Myocyte (in vitro differentiated cells): ENCODE measurements around the gene ACSS3. TPM values are rescaled to one million over a fixed set of nuclear protein-coding genes. Genes with fewer than 3 reads are reported as not detected.
A peak's percentile ranks its signal among the peaks of the same experiment; 100 is the strongest.
"Not testable (repeated sequence)": the region's sequence is repeated elsewhere in the genome, so short reads cannot be mapped to it uniquely, and the experiment has no call there.

Experiments used
- DNase-seq: peaks from one replicate; pipeline ENCODE4 v3.0.0-alpha.2; 2012; ENCODE audit warnings: low read depth
- total RNA-seq: library from RNA; depleted of rRNA; stranded (reverse); fragments of >200 nt; gene quantifications from 2 replicates; pipeline ENCODE4 v1.2.3, GENCODE V29; 2014

Gene ACSS3
- total RNA-seq, 1 donor from 2014 or later = 2.9 TPM

DNA sequence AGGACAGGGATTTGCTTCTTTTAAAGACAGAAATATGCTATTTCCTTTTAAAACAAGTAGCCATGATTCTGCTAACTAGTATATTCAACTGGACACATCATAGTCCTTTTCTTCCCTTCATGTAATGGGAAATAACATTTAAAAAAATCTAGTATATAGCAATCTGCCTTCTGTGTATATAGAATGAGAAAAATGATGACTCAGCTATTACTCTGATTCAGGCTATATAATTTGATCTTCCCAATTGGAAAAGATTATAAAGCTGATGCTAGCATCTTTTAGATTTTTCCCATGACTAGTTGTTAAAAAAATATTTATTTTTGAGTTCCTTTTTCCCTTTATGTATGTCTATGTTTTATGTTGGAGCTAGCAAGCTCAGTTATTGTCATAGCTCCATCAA is 86.9 kb downstream of the ACSS3 start:
- DNase-seq = no peak

DNA sequence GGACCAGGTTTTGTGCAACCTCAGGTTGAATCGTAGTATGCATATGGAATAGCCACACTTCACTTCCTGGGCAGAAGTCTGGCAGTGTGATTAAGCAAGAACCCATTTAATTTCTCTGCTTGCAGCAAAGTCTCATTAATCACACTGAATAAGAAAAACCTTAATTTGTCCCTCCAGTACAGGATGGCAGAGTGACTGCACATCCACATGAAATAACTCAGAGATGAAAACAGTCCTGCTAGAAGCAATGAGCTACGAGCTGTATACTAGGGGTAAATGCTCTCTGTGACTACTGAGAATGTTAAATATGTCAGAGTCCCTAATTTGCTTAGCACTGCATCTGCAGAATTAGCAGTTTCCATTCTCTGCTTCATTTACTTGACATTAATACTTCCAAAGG is 88.9 kb downstream of the ACSS3 start:
- DNase-seq = no peak

DNA sequence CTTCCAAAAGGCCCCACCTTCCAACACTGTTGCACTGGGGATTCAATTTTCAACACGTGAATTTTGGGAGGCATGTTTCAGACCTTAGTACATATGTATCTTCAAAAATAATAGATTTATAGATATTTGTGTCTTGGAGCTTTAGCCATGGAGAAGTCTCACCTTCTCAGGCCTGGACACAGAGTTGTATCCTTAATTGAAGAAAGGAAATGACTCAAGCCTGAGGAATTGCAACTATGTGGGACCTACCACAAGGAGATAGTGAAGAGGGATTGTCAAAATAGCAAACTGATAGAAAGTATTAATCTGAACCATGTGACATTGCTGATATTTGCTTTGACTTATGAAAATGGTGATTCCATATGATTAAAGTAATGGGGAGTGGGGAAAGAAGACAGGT is 89.8 kb downstream of the ACSS3 start:
- DNase-seq = peak; percentile 19

DNA sequence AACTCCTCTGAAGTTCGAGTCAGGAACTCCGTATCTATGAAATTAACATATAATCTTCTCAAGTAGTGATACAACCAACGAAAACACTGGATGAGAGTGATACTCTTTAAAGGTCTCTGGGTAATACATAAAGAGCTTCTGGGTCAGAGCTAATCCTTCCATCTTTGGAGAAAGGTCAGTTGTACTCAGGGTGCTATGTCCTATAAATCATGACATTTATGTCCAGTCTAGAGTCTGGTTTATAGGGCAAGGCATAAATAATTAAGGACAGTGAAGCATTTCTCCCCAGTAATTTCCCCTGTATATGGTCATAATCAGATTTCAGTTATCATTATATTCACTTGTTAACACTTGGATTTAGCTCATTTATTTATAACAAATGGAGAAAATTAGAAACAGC is 90.6 kb downstream of the ACSS3 start:
- no peak for DNase-seq

DNA sequence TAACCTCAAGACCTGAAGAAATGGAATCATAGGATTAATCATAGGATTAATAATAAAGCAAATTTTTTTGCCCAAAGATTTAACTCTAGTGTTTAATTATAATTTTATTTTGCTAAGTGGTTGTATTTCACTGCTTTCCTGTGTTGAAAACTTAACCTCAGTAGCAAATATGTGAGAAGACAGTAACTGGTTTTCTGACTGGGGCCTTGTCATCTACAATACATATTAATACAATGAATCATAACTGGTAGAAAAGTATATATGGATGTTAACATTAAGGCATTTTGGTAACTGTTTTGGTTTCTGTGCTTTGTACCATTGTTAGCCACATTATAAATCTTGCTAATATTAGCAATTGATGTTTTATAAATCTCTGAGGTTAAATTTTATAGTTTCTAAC is 92.2 kb downstream of the ACSS3 start:
- no peak for DNase-seq

DNA sequence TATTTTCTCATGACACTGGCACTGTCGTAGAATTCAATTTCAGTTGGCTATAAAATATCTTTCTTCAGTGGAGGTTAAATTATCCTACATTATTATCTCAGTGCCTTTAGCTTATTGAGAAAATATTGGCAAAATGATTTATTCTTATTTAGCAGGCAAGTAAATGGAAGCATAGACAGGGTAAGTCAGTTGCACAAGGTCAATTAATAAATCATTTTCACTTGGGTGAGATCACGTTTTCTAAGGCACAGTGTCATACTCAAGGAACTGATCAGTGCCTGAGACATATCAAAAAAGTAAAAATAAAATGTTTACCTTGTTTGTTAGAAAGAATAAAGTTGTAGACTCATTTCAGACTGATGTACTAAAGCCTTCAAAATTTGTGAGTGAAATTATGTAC is 95.0 kb downstream of the ACSS3 start:
- DNase-seq = no peak

DNA sequence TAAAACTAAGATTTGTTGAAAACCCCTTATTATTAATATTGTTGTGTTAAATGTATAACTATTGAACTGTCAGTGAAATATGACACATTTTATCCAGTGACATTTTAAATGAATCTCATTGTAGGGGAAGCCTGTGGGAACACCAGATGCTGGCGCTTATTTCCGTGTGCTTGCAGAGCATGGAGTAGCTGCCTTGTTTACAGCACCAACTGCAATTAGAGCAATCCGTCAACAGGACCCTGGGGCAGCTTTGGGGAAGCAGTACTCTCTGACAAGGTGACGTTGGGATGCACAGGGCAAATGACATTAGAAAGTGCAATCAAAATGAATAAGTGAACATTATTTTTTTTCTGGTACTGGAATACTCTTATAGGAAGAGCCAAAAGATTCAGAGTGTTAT is 96.8 kb downstream of the ACSS3 start:
- DNase-seq = no peak

DNA sequence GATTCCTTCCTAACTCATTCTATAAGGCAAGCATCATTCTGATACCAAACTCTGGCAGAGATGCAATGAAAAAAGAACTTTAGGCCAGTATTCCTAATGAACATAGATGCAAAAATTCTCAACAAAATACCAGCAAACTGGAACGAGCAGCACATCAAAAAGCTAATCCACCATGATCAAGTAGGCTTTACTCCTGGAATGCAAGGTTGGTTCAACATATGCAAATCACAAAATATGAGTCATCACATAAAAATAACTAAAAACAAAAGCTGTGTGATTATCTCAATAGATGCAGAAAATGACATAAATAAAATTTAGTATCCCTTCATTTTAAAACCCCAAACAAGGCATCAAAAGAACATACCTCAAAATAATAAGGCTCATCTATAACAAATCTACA is 98.9 kb downstream of the ACSS3 start:
- DNase-seq = peak; percentile 5

DNA sequence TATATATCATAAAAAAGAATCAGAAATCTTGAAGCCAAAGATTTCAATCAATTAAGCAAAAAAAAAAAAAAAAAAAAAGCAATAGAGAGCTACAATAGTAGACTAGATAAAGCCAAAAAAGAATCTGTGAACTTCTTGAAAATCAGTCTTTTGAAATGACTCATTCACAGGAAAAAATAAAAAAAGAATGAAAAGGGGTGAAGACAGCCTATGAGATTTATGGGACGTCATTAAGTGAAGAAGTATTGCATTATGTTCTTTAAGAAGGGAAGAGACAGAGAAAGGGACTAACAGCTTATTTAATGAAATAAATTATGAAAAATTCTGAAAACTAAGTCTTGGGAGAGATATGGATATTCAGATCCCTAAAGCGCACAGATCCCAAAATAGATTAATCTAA is 103.8 kb downstream of the ACSS3 start:
- DNase-seq = no peak

DNA sequence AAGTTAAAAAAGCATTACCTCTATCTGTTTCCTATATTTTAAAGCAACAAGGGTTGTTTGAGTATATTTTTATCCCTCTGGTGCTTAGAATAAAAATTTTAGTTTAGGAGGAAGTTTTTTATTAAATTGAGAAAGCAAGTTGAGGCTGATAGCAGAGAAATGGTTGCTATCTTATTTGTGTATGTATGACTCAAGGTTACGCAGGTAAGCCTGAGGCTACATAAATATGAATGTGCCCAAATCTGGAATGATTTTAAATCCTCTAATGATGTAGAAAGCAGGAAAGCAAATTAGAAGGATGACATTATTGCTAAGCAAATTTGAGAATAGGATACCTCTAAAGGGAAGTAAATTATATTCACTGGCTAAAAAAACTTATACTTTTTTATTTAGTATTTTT is 109.8 kb downstream of the ACSS3 start:
- DNase-seq = no peak

DNA sequence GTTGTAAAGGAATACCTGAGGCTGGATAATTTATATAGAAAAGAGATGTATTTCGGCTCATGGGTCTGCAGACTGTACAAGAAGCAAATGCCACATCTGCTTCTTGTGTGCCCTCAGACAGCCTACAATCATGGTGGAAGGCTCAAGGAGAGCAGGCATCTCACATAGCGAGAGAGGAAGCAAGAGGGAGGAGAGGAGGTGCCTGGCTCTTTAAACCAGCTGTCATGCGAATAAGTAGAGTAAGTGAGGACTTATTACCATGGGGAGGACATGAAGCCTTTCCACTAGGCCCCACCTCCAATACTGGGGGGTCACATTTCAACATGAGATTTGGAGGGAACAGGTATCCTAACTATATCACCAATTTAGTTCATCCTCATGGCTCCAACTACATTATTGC is 118.7 kb downstream of the ACSS3 start:
- no peak for DNase-seq

DNA sequence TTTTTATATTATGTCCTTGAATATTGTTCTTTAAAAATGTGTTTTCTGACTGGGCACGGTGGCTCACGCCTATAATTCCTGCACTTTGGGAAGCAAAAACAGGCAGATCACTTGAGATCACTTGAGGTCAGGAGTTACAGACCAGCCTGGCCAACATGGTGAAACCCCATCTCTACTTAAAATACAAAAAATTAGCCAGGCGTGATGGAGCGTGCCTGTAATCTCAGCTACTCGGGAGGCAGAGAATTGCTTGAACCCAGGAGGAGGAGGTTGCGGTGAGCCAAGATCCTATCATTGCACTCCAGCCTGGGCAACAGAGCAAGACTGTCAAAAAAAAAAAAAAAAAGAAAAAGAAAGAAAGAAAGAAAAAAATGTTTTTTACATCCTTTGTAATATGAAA is 122.7 kb downstream of the ACSS3 start:
- DNase-seq = not testable (repeated sequence)

DNA sequence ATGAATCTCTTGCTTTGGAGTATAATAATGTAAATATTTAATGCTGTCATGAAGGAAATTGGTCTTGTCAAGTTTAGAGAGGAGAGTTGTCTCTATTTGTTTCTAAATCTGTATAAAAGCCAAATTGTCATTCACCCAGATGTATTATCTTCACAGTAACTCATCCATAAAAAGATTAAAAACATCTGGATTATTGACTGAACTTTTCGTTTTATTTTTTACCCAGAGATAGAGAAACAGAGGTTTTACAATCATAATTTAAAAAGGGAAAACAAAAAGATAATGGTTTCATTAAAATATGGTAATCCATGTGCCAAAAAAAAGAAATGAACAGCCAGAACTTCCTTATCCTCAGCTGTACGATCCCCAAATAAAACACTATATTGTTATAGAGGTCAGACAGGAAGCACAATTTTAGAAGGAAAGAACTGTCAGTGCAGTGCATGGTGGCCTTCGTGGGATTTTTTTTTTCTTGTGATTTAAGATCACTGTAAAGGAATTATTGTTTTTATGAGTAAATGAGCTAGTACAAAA is 125.9 kb downstream of the ACSS3 start:
- DNase-seq = no peak

DNA sequence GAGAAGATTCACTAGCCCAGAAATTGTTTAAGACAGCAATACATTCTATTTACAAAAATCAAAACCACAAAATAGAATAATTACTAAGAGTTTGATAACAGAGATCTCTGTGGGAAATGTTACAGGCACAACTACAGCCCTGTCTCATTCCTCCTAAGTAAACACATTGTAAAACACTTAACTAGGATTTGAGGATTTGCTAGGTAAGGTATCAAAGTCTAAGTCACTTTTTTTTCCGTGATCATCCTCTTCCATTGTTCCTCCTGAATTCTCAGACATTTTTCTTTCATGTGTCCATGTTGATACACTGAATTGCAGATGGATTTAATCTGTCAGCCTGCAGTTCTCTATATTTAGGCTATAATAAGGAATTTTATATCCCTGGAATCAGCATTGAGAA is 127.5 kb downstream of the ACSS3 start:
- DNase-seq = no peak

DNA sequence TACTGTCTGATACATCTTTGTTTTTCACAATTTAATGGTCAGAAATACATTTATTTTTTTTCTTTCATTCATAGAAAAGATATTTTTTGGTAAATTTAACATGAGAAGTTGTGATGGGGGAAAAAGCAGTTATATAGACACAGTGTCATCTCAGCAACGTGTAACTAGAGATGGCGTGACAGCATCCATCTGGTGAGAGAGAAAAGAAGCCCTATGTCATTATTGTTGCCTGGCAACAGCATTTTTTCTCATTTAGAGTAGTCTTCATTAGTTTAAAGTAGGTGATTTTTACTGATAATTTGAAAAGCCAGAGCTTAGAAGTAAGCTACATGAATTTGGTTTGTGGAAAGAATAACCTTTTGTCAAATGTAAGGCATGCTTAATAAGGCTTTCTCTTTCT is 128.6 kb downstream of the ACSS3 start:
- DNase-seq = no peak

DNA sequence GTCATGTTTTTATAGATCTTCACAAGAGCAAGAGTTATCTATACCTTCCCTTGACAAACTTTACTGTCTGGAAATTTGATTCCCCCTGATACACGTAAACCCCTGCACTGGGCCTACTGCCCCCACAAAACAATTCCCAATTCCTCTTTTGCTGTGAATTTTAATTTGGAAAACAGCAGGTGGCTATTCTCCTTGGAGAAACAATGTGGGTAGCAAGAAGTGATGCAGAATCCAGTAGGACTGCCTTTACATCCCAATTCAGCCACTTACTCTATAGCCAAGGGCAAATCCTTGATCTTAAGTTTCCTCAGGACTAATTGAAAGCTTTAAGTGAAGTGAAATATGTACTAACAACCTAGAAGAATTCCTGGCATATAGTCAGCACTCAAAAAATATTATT is 129.3 kb downstream of the ACSS3 start:
- no peak for DNase-seq

DNA sequence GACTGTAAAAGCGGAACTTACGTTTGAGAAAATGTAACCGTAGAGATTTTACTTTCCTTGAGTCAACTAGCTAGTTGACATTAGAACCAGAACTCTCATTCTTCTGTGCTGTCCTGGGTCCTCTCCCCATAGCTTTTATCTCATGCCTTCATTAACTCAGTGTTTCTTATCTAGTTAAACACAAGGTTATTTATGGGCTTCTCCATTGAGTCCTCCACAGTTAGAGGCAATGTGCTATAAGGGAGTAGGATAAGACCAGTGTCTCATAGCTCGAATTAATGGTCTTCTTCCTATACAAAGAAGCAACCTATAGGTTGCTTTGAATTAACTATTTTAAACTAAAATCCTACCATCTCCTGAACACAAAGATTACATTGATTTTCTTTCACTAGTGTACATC is 129.8 kb downstream of the ACSS3 start:
- DNase-seq = no peak

DNA sequence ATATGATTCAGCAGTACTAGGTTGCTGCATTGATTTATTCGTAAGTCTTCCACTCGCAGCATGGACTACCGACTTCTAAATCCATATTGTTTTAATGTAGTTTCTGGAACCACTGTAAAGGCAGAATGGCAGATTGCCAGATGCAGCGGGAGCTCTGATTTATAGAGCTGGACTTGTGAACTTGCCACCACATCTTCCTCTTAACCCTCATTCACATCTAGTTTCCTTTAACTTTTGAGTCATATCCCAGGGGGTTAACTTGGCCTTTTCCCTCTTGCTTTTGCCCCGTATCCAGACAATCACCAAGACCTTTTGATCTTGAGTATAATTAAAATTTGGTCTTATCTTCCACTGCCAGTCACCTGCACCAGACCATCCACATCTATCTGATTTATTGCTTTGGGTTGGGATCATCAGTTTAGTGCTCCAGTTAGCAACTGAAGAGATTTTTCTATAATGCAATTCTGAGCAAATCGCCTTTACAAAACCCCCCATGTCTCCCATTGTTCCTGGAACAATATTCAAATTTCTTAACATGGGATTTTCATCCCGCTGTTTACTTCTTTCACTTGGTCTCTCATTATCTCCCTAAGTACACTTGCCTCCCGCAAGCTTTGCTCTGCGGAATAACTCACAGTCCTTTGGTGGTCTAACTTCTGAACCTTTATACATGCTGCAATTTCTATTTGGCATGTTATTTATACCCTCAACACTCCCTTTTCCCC is 130.5 kb downstream of the ACSS3 start:
- no peak for DNase-seq

DNA sequence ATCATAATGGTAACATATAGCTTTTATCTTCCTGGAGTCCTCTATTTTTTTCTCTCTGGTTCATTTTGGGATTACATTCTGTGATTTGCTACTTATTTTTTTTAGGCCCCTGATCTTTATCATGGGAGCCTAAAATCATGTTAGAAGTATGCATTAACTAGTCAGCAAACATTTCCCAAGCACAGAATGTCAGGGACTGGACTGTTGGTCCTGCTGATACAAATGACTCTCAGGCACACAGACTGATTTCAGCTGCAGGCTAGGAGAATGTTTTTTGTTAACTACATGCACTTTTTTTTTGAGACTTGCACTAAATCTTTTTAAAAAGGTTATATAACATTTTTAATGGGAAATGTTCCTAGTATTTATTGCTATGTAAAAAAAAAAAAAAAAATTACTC is 131.1 kb downstream of the ACSS3 start:
- no peak for DNase-seq

DNA sequence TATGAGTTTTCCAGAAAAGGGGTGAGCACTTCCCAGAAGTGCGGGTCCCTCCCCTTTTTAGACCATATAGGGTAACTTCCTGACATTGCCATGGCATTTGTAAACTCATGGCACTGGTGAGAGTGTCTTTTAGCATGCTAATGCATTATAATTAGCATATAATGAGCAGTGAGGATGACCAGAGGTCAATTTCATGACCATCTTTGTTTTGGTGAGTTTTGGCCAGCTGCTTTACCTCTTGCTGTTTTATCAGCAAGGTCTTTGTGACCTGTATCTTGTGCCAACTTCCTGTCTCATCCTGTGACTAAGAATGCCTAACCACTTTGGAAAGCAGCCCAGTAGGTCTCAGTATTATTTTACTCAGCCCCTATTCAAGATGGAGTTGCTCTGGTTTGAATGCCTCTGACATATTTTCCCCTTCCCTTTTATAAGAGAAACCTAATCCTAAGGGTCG is 131.9 kb downstream of the ACSS3 start:
- DNase-seq = peak; percentile 74

DNA sequence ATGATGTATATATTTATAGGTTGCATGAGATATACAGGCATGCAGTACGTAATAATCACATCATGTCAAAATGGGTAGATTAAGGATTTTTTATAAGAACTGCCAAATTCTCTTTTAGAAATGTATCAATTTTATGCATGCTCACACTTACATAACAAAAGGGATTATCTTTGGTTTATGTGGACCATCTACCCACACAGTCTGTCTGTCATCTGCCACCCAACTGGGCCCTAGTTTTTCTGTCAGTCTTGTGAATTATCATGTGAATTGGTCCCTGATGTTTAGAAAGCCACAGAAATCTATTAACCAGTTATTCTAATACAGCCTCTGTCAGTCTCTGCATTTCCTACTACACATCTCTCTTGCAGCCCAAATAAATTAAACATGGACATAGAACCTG is 133.4 kb downstream of the ACSS3 start:
- no peak for DNase-seq

DNA sequence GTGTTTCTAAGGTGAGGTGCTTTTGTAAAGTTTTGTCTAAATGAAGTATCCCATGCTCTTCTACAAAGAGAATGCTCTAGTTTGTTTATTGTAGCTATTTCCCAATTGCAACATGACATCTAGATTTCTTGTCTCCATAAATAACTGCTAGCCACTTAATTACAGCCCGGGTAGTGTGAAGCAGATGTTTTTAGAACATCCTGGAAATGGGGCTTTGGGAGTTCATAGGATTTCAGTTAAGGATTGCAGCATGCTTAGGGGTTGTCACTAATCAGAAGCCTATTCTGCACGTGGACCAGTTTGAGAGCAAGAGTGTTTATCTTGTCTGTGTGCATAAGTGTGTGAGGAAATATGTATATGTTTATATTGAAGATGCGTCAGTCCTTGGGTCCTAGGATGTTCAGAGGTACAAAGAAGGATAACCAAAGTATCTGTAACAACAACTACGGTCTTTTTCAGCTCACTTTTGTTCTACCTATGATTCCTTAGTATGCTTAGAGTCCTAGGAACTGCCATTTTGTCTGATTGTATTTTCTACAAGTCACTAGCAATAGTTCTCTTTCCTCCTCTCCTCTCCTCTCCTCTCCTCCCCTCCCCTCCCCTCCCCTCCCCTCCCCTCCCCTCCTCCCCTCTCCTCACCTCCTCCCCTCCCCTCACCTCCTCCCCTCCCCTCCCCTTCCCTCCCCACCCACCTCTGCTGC is 135.3 kb downstream of the ACSS3 start:
- DNase-seq = no peak

DNA sequence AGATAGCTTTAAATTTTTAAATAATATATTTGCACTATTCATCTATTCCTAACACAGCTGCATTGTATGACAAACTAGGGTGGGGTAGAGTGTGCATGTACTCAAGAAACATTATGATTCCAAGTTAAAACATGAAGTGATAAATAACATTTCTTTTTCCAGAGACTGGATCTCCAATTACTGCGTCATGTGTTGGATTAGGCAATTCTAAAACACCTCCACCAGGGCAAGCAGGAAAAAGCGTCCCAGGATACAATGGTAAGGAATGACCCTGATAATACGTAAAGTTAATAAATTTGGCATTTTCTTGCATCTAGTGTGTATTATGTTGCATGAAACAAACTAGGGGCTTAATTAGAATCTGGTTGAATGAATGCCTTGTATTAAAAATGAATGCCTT is 138.9 kb downstream of the ACSS3 start:
- DNase-seq = no peak
